Choroid plexus epithelial cell (primary cell): ENCODE data around the gene PLSCR3.

Experiments used
- DNase-seq: peaks from one replicate; pipeline ENCODE4 v3.0.0-alpha.2; 2010; ENCODE audit warnings: low read depth
- H3K4me3 ChIP-seq: 2 replicates; pipeline ENCODE4 v1.5.1; 2011; ENCODE audit warnings: low read depth, mild to moderate bottlenecking, control low read depth, low read length, moderate library complexity
- CTCF ChIP-seq: conservative IDR thresholded peaks from 2 replicates; pipeline ENCODE4 v1.5.1; 2011; ENCODE audit warnings: low read depth, mild to moderate bottlenecking, control low read depth, inconsistent platforms, low read length, moderate library complexity

Gene PLSCR3

GRCh38 chr17:7407485-7408251 lies 13.3 kb upstream of the PLSCR3 start, which contains the start of gene NLGN2:
NLGN2 (plus strand) TSS chr17:7407845; CDS start chr17:7408256, 411 bp downstream.
- no peak for DNase-seq
- no peak within 1 kb of the TSS for H3K4me3 ChIP-seq
- TF ChIP-seq CTCF: no peak

GRCh38 chr17:7407082-7407481 lies 12.8 kb upstream of the PLSCR3 start:
- DNase-seq: no peak
- TF ChIP-seq CTCF: no peak

GRCh38 chr17:7406235-7406825 lies 12.0 kb upstream of the PLSCR3 start:
- no peak for TF ChIP-seq CTCF
- H3K4me3 ChIP-seq: peak overlapping the region; percentile 69

More at GRCh38 chr17:7407082-7407481, 12.8 kb upstream of the PLSCR3 start:
- H3K4me3 ChIP-seq: no peak overlapping the region

GRCh38 chr17:7405350-7406234 lies 11.3 kb upstream of the PLSCR3 start:
- peak overlapping the region; percentile 69 for H3K4me3 ChIP-seq
- TF ChIP-seq CTCF: no peak
- no peak for DNase-seq

More at GRCh38 chr17:7406235-7406825, 12.0 kb upstream of the PLSCR3 start:
- DNase-seq: no peak

GRCh38 chr17:7404737-7405349 lies 10.5 kb upstream of the PLSCR3 start:
- H3K4me3 ChIP-seq: peak overlapping the region; percentile 69
- TF ChIP-seq CTCF: no peak
- no peak for DNase-seq

- TF ChIP-seq CTCF: no peak
- DNase-seq: peak; percentile 100
- peak within 1 kb of the TSS; percentile 69 for H3K4me3 ChIP-seq
These were observed 9.8 kb upstream of the PLSCR3 start, which contains the start of gene TMEM256 for GRCh38 chr17:7403977-7404736. TMEM256 (minus strand) TSS chr17:7404097; CDS start chr17:7404084, 13 bp downstream.
